Activated T-helper 17 cell treated with anti-CD3 and anti-CD28 coated beads, Interleukin-2, amount 50 U/mL, for 72 hours (primary cell): ENCODE results near the gene COL4A6. TPM values are rescaled to one million over a fixed set of nuclear protein-coding genes. Genes with fewer than 3 reads are reported as not detected.
"Not testable (repeated sequence)": the region's sequence is repeated elsewhere in the genome, so short reads cannot be mapped to it uniquely, and the experiment has no call there.

Experiments
- ATAC-seq: fragments of 150-1000 bp; cut with Tn5 transposase; replicated peaks from 2 replicates; pipeline ENCODE4 v1.10.0; 2021; ENCODE audit warnings: mild to moderate bottlenecking, moderate library complexity
- H3K27ac Mint-ChIP-seq: one replicate; pipeline ENCODE4 v1.8.0; 2022; ENCODE audit warnings: mixed read lengths
- H3K27me3 Mint-ChIP-seq: one replicate; pipeline ENCODE4 v1.8.0; 2022; ENCODE audit warnings: mixed read lengths
- H3K36me3 Mint-ChIP-seq: one replicate; pipeline ENCODE4 v1.8.0; 2022; ENCODE audit warnings: low read depth, mild to moderate bottlenecking, mixed read lengths
- H3K4me1 Mint-ChIP-seq: one replicate; pipeline ENCODE4 v1.8.0; 2022; ENCODE audit warnings: mixed read lengths
- H3K4me3 Mint-ChIP-seq: one replicate; pipeline ENCODE4 v1.8.0; 2022; ENCODE audit warnings: mild to moderate bottlenecking, mixed read lengths
- H3K9me3 Mint-ChIP-seq: one replicate; pipeline ENCODE4 v1.8.0; 2022; ENCODE audit warnings: mixed read lengths
- total RNA-seq, 2 donors: library from RNA; stranded (reverse); gene quantifications; one replicate each; pipeline ENCODE4 v1.2.3, GENCODE V29; 2022

Gene COL4A6
- total RNA-seq, 2 donors from 2014 or later: not detected

- H3K9me3 Mint-ChIP-seq: no peaks in the 10 kb centered on the region
Observed at GRCh38 chrX:108435261-108435660, 3.0 kb downstream of the COL4A6 start.

GRCh38 chrX:108426262-108426661, 12.0 kb downstream of the COL4A6 start:
- ATAC-seq: no peak
- Mint-ChIP-seq H3K27ac (no peak overlapping the region), H3K4me1 (no peaks in the 10 kb centered on the region), H3K9me3 (no peaks in the 10 kb centered on the region), H3K36me3 (no peaks in the 10 kb centered on the region), H3K27me3 (no peaks in the 10 kb centered on the region), H3K4me3 (no peak overlapping the region)

More at GRCh38 chrX:108435261-108435660, 3.0 kb downstream of the COL4A6 start:
- H3K27ac Mint-ChIP-seq: no peak overlapping the region
- no peaks in the 10 kb centered on the region for H3K36me3 Mint-ChIP-seq
- no peak for ATAC-seq
- H3K27me3 Mint-ChIP-seq: peaks cover 20% of the 10 kb centered on the region
- H3K4me1 Mint-ChIP-seq: no peaks in the 10 kb centered on the region
- H3K4me3 Mint-ChIP-seq: no peak overlapping the region

GRCh38 chrX:108420481-108420880, 17.7 kb downstream of the COL4A6 start:
- Mint-ChIP-seq H3K9me3 (no peaks in the 10 kb centered on the region), H3K27me3 (no peaks in the 10 kb centered on the region), H3K27ac (no peak overlapping the region), H3K4me1 (no peaks in the 10 kb centered on the region), H3K4me3 (no peak overlapping the region), H3K36me3 (no peaks in the 10 kb centered on the region)
- no peak for ATAC-seq

DNA sequence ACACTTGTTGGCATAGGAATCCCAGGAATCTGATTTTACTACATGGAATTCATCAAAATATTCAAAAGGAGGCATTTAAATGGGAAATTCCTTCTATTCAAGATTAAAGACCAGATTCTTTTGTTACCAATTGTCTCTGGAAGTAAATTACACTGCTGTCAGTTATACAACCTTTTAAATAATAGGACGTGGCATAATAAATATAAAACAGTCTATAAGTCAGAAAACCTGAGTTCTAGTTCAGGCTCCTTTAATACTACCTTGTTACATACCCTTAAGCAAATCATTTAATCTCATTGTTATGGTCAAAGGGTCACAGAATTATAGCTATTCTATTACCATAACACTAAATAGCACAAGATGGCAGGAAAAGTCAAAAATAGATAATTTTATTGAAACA, 18.8 kb downstream of the COL4A6 start:
- H3K36me3 Mint-ChIP-seq: no peaks in the 10 kb centered on the region
- no peaks in the 10 kb centered on the region for H3K4me1 Mint-ChIP-seq
- no peaks in the 10 kb centered on the region for H3K9me3 Mint-ChIP-seq
- H3K27ac Mint-ChIP-seq: no peak overlapping the region
- H3K4me3 Mint-ChIP-seq: no peak overlapping the region
- ATAC-seq: no peak
- no peaks in the 10 kb centered on the region for H3K27me3 Mint-ChIP-seq

GRCh38 chrX:108417257-108417656, 21.0 kb downstream of the COL4A6 start:
- no peak for ATAC-seq
- Mint-ChIP-seq H3K4me1 (no peaks in the 10 kb centered on the region), H3K36me3 (no peaks in the 10 kb centered on the region), H3K9me3 (no peaks in the 10 kb centered on the region), H3K4me3 (no peak overlapping the region), H3K27me3 (no peaks in the 10 kb centered on the region), H3K27ac (no peak overlapping the region)

- no peaks in the 10 kb centered on the region for H3K4me1 Mint-ChIP-seq
- no peak overlapping the region for H3K27ac Mint-ChIP-seq
- H3K27me3 Mint-ChIP-seq: no peaks in the 10 kb centered on the region
- no peak for ATAC-seq
- no peak overlapping the region for H3K4me3 Mint-ChIP-seq
- no peaks in the 10 kb centered on the region for H3K36me3 Mint-ChIP-seq
- H3K9me3 Mint-ChIP-seq: no peaks in the 10 kb centered on the region
Observed at GRCh38 chrX:108415891-108416290, 22.3 kb downstream of the COL4A6 start.

DNA sequence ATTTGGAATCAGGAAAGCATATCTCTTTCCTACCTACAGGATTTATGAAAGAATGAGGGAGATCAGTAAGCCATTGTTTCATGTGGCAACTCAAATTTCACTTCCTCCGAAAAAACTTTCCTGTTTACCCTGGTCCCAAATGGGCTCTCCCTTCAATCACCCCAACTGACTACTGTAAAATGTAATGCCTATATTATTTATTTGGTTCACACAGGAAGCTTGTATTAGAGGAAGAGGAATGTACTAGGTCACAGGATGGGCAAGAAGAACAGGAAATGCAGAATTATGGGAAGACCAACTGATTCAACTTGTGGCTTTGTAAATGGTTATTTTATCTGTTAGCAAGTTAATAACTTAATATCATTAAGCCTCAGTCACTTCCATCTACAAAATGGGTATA, 23.1 kb downstream of the COL4A6 start:
- Mint-ChIP-seq H3K27ac (no peak overlapping the region), H3K36me3 (no peaks in the 10 kb centered on the region), H3K9me3 (no peaks in the 10 kb centered on the region), H3K27me3 (no peaks in the 10 kb centered on the region), H3K4me3 (no peak overlapping the region), H3K4me1 (no peaks in the 10 kb centered on the region)
- no peak for ATAC-seq

DNA sequence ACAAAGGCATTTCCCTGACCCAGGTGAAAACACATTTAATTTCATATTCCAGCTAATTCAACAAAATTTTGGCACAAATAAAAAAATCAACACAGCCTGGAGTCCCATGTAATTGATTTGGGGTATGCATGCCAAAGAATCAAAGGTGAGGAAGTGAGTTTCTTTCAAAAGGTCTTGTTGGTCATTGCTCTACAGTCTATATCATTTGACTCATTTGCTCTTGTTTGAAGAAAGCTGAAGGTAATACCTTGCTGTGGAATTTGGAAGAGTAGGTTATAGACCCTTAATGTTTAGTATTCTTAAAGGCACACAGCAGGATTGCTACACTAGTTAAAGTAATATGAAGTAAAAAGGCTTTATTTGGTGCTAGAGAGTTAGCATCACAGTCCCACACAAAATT, 25.4 kb downstream of the COL4A6 start:
- Mint-ChIP-seq H3K36me3 (no peaks in the 10 kb centered on the region), H3K27ac (no peak overlapping the region), H3K4me1 (no peaks in the 10 kb centered on the region), H3K4me3 (no peak overlapping the region), H3K27me3 (no peaks in the 10 kb centered on the region), H3K9me3 (no peaks in the 10 kb centered on the region)
- no peak for ATAC-seq

DNA sequence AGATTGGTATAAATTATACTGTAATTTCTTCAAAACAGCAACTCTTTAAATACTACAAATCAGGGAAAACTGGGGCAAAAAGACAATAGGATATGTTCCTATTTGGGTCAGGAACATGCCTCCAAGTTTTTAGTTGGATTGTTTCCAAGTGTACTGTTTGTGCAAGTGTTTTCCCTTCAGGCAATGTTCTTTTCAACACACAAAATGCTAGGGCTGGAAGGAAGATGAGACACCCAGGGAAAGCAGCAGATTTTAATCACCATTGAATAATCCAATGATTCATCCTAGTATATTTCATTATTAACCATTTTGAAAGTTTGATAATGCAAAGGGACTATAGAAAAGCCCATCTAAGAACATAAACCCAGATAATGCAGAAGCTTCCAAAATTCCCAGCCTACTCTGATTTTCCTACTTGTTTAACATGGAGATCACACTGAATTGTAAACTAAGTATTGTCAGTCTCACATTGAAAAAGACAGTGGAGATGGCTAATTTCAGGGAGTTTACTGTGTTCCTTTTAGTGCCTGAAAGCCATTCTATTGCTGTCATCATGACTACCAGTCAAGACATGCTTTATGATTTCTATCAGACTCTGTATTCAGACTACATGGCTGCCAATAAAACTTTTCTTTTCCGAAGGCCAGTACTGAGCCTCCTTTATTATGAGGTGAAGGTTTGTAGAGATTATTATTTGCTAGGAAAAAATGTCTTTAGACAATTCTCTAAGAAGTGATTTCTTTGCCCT, 38.6 kb downstream of the COL4A6 start:
- H3K36me3 Mint-ChIP-seq: no peaks in the 10 kb centered on the region
- H3K4me3 Mint-ChIP-seq: no peak overlapping the region
- H3K27me3 Mint-ChIP-seq: no peaks in the 10 kb centered on the region
- no peaks in the 10 kb centered on the region for H3K9me3 Mint-ChIP-seq
- ATAC-seq: no peak
- H3K27ac Mint-ChIP-seq: no peak overlapping the region
- no peaks in the 10 kb centered on the region for H3K4me1 Mint-ChIP-seq

DNA sequence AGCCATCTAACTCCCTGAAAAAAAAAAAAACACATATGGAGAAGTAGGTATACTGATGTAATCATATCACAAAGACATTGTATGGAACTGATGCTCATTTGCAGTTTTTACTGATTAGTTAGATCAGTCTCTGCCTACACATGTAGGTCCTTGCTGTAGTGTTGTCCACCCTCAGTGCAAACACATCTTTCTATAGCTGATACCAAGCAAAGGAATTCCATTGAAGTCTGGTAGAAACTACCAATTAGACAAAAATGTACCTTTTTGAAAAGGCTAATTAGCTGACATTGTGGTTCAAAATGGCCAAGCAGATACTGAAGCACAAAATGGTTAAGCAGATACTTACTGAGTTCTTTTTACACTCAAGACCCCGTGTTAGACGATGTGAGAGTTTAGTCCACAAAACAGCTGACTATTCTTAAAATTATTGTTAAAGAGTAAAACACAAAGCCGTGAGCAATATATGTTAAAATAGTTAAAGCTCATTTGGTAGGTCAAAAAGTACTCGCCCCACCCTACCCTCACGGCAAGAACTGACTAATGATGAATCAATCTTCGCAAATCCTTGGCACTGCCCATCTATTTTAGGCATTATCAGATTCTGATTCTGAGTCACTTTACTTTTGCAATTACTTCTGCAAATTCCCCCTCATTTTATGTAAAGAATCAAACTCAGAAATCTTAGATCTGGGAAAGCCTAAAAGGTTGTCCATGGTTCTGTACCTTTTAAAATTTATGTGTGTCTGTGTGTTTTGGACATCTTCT, 40.4 kb downstream of the COL4A6 start:
- no peak overlapping the region for H3K4me3 Mint-ChIP-seq
- ATAC-seq: no peak
- H3K36me3 Mint-ChIP-seq: no peaks in the 10 kb centered on the region
- H3K27me3 Mint-ChIP-seq: no peaks in the 10 kb centered on the region
- no peaks in the 10 kb centered on the region for H3K4me1 Mint-ChIP-seq
- no peaks in the 10 kb centered on the region for H3K9me3 Mint-ChIP-seq
- no peak overlapping the region for H3K27ac Mint-ChIP-seq

DNA sequence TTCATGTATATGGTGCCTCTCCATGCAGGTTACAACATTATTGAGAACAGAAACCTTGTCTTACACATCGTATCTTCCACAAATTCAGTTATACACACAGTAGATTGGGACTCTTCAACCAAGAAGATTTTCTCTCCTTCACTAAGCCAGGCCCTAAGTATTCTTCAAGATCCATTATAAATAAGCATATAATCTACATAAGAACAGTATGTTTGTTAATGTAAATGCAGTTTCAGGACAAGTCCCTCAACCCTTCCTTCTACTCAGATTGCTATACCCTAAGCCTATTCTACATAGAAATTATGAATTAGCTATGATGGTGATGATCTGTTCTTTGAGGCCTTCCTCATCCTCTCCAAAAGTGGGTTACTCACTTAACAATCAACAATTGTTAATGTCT, 41.2 kb downstream of the COL4A6 start:
- no peaks in the 10 kb centered on the region for H3K27me3 Mint-ChIP-seq
- no peaks in the 10 kb centered on the region for H3K9me3 Mint-ChIP-seq
- H3K4me1 Mint-ChIP-seq: no peaks in the 10 kb centered on the region
- no peak for ATAC-seq
- H3K36me3 Mint-ChIP-seq: no peaks in the 10 kb centered on the region
- no peak overlapping the region for H3K4me3 Mint-ChIP-seq
- no peak overlapping the region for H3K27ac Mint-ChIP-seq

- ATAC-seq: no peak
- H3K36me3 Mint-ChIP-seq: no peaks in the 10 kb centered on the region
- no peaks in the 10 kb centered on the region for H3K27me3 Mint-ChIP-seq
- H3K9me3 Mint-ChIP-seq: no peaks in the 10 kb centered on the region
- no peak overlapping the region for H3K4me3 Mint-ChIP-seq
- no peaks in the 10 kb centered on the region for H3K4me1 Mint-ChIP-seq
- H3K27ac Mint-ChIP-seq: no peak overlapping the region
Observed at GRCh38 chrX:108396188-108396891, 41.9 kb downstream of the COL4A6 start.

- not testable (repeated sequence) for H3K4me1 Mint-ChIP-seq, H3K27ac Mint-ChIP-seq, ATAC-seq, H3K9me3 Mint-ChIP-seq, H3K4me3 Mint-ChIP-seq, H3K27me3 Mint-ChIP-seq, H3K36me3 Mint-ChIP-seq
Observed at GRCh38 chrX:108390976-108391717, 47.1 kb downstream of the COL4A6 start.

DNA sequence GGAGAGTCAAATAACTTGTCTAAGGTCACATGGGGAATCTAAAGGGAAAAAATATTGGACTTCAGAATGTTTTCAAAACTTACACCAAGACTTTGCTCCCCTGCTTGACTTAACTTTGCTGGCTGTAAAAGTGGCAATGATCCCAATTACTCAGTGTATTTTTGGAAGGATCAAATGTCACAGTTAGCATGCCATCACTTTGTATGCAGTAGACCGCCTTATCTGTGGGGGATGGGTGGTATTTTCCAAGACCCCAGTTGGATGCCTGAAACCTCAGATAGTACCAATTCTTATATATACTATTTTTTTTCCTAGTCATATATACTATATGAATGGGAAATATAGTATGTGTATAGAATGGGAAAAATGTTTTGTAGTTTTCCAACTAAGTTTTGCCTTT, 53.4 kb downstream of the COL4A6 start:
- no peaks in the 10 kb centered on the region for H3K9me3 Mint-ChIP-seq
- H3K4me3 Mint-ChIP-seq: no peak overlapping the region
- no peaks in the 10 kb centered on the region for H3K36me3 Mint-ChIP-seq
- ATAC-seq: no peak
- no peak overlapping the region for H3K27ac Mint-ChIP-seq
- peaks cover 3% of the 10 kb centered on the region for H3K27me3 Mint-ChIP-seq
- no peaks in the 10 kb centered on the region for H3K4me1 Mint-ChIP-seq
